Liver (tissue), 9 donors: ENCODE data around the gene AJAP1. TPM values are rescaled to one million over a fixed set of nuclear protein-coding genes. Genes with fewer than 3 reads are reported as not detected.

Source experiments
- DNase-seq: peaks from one replicate; pipeline ENCODE4 v3.0.0-alpha.2; 2017; ENCODE audit warnings: low spot score
- H3K27ac ChIP-seq, 2 donors: one replicate each; pipeline ENCODE4 v1.7.0; 2013; ENCODE audit warnings: inconsistent platforms in 2 of 2, low read length in 2 of 2, control low read depth in 1 of 2, low read depth in 1 of 2, mild to moderate bottlenecking in 1 of 2
- H3K27me3 ChIP-seq, 4 donors: one replicate each; pipeline versions ENCODE4 v1.6.1 to v1.7.0; 2013; ENCODE audit warnings: low read length in 3 of 4, inconsistent platforms in 1 of 4, mild to moderate bottlenecking in 1 of 4, moderate library complexity in 1 of 4; ENCODE audit not compliant: control insufficient read depth in 4 of 4, insufficient read depth in 4 of 4
- H3K36me3 ChIP-seq, 4 donors: one replicate each; pipeline versions ENCODE4 v1.6.1 to v1.7.0; 2013; ENCODE audit warnings: low read length in 3 of 4, mild to moderate bottlenecking in 3 of 4, low read depth in 1 of 4, moderate library complexity in 1 of 4; ENCODE audit not compliant: control insufficient read depth in 4 of 4, insufficient read depth in 3 of 4
- H3K4me1 ChIP-seq, 4 donors: one replicate each; pipeline versions ENCODE4 v1.6.1 to v1.7.0; 2013; ENCODE audit warnings: low read length in 3 of 4, mild to moderate bottlenecking in 3 of 4, moderate library complexity in 1 of 4; ENCODE audit not compliant: control insufficient read depth in 4 of 4, insufficient read depth in 4 of 4
- H3K4me3 ChIP-seq, 3 donors: one replicate each; pipeline versions ENCODE4 v1.6.1 to v1.7.0; 2013; ENCODE audit warnings: low read length in 3 of 3, control low read depth in 1 of 3, low read depth in 1 of 3, mild to moderate bottlenecking in 1 of 3
- H3K9ac ChIP-seq, 2 donors: one replicate each; pipeline ENCODE4 v1.7.0; 2013; ENCODE audit warnings: low read length in 2 of 2, mild to moderate bottlenecking in 2 of 2, moderate library complexity in 2 of 2, control low read depth in 1 of 2, low read depth in 1 of 2
- H3K9me3 ChIP-seq, 4 donors: one replicate each; pipeline versions ENCODE4 v1.6.1 to v1.7.0; 2013; ENCODE audit warnings: low read length in 3 of 4; ENCODE audit not compliant: control insufficient read depth in 4 of 4
- ATF3 ChIP-seq: IDR thresholded peaks from 2 replicates; pipeline ENCODE4 v1.6.1; 2016; ENCODE audit warnings: antibody characterized with exemption
- EGR1 ChIP-seq, 2 donors: IDR thresholded peaks; 2 replicates each; pipeline ENCODE4 v1.6.1; 2016 to 2018; ENCODE audit warnings: antibody characterized with exemption in 2 of 2, low read depth in 2 of 2
- FOXA1 ChIP-seq: IDR thresholded peaks from 2 replicates; pipeline ENCODE4 v1.6.1; 2016; ENCODE audit warnings: antibody characterized with exemption
- GABPA ChIP-seq, 2 donors: IDR thresholded peaks in 1 of 2; conservative IDR thresholded peaks in 1 of 2; 2 replicates each; pipeline ENCODE4 v1.6.1; 2016; ENCODE audit warnings: antibody characterized with exemption in 2 of 2, mild to moderate bottlenecking in 1 of 2, moderate library complexity in 1 of 2
- HNF4A ChIP-seq, 2 donors: conservative IDR thresholded peaks; 2 replicates each; pipeline ENCODE4 v1.6.1; 2016; ENCODE audit warnings: antibody characterized with exemption in 2 of 2, mild to moderate bottlenecking in 2 of 2
- JUND ChIP-seq, 2 donors: IDR thresholded peaks; 2 replicates each; pipeline ENCODE4 v1.6.1; 2016; ENCODE audit warnings: antibody characterized with exemption in 2 of 2
- NR2F2 ChIP-seq: IDR thresholded peaks from 2 replicates; pipeline ENCODE4 v1.6.1; 2016; ENCODE audit warnings: antibody characterized with exemption
- RAD21 ChIP-seq, 2 donors: IDR thresholded peaks; 2 replicates each; pipeline ENCODE4 v1.6.1; 2016; ENCODE audit warnings: antibody characterized with exemption in 2 of 2, mild to moderate bottlenecking in 2 of 2
- RXRA ChIP-seq, 2 donors: IDR thresholded peaks; 2 replicates each; pipeline ENCODE4 v1.6.1; 2017 to 2018; ENCODE audit warnings: antibody characterized with exemption in 2 of 2, mild to moderate bottlenecking in 1 of 2
- SP1 ChIP-seq: IDR thresholded peaks from 2 replicates; pipeline ENCODE4 v1.6.1; 2018; ENCODE audit warnings: antibody characterized with exemption, mild to moderate bottlenecking
- TAF1 ChIP-seq: conservative IDR thresholded peaks from 2 replicates; pipeline ENCODE4 v1.6.1; 2016; ENCODE audit warnings: antibody characterized with exemption, mild to moderate bottlenecking
- YY1 ChIP-seq: IDR thresholded peaks from 2 replicates; pipeline ENCODE4 v1.6.1; 2016; ENCODE audit warnings: antibody characterized with exemption, mild to moderate bottlenecking
- WGBS: extraction: QIAGEN DNeasy Blood & Tissue Kit; methylation state at CpG from one replicate; pipeline ENCODE4 v1.1.7; 2013; 5-methylcytosine and 5-hydroxymethylcytosine counted together
- polyA plus RNA-seq, 2 donors: library from polyadenylated mRNA; stranded (reverse) in 1 of 2; unstranded in 1 of 2; fragments of 200-250 nt in 1 of 2; fragments of >200 nt in 1 of 2; fragmentation: Nextera tagmentation in 1 of 2; extraction: Ambion mirVana in 1 of 2; gene quantifications; one replicate each; pipeline versions ENCODE4 v1.2.1 to v1.2.3, GENCODE V29; 2013 to 2015
- total RNA-seq, 2 donors: library from RNA; depleted of rRNA; stranded (reverse); fragments of >200 nt; gene quantifications; one replicate each; pipeline ENCODE4 v1.2.3, GENCODE V29; 2014
- TF ChIP-seq, protein P1 (sequence below): IDR thresholded peaks from 2 replicates; pipeline ENCODE4 v1.6.1; 2016; ENCODE audit warnings: antibody characterized with exemption, mild to moderate bottlenecking
- TF ChIP-seq, protein P2 (sequence below): fragments of 150-350 bp; IDR thresholded peaks from 2 replicates; pipeline ENCODE4 v1.5.1; 2017; ENCODE audit warnings: improper control_type of control experiment, low read depth, low read length; ENCODE audit not compliant: missing input control
- TF ChIP-seq, protein P3 (sequence below): IDR thresholded peaks from 2 replicates; pipeline ENCODE4 v1.6.1; 2016; ENCODE audit warnings: antibody characterized with exemption
- donor health status: healthy.
- donor health status: healthy.
- donor health status: healthy.
- donor health status: healthy.
- donor health status: healthy.

Gene AJAP1
- total and polyA plus RNA-seq, 4 donors = under 0.01 to 0.21 (median 0.08) TPM; not detected in 1

GRCh38 chr1:4710592-4711415, 56.4 kb downstream of the AJAP1 start:
- H3K27me3 ChIP-seq = peaks cover 0 to 8% (median 3%) of the 10 kb centered on the region in 4 donors
- H3K9ac ChIP-seq = no peak overlapping the region
- no peak for DNase-seq
- H3K36me3 ChIP-seq = no peaks in the 10 kb centered on the region
- no peak for TF ChIP-seq RXRA (IDR thresholded peaks at IDR 0.05)
- TF ChIP-seq, protein P1, sequence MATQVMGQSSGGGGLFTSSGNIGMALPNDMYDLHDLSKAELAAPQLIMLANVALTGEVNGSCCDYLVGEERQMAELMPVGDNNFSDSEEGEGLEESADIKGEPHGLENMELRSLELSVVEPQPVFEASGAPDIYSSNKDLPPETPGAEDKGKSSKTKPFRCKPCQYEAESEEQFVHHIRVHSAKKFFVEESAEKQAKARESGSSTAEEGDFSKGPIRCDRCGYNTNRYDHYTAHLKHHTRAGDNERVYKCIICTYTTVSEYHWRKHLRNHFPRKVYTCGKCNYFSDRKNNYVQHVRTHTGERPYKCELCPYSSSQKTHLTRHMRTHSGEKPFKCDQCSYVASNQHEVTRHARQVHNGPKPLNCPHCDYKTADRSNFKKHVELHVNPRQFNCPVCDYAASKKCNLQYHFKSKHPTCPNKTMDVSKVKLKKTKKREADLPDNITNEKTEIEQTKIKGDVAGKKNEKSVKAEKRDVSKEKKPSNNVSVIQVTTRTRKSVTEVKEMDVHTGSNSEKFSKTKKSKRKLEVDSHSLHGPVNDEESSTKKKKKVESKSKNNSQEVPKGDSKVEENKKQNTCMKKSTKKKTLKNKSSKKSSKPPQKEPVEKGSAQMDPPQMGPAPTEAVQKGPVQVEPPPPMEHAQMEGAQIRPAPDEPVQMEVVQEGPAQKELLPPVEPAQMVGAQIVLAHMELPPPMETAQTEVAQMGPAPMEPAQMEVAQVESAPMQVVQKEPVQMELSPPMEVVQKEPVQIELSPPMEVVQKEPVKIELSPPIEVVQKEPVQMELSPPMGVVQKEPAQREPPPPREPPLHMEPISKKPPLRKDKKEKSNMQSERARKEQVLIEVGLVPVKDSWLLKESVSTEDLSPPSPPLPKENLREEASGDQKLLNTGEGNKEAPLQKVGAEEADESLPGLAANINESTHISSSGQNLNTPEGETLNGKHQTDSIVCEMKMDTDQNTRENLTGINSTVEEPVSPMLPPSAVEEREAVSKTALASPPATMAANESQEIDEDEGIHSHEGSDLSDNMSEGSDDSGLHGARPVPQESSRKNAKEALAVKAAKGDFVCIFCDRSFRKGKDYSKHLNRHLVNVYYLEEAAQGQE = no peak
- TF ChIP-seq HNF4A (conservative IDR thresholded peaks at IDR 0.05) = no peak
- TF ChIP-seq, protein P2, sequence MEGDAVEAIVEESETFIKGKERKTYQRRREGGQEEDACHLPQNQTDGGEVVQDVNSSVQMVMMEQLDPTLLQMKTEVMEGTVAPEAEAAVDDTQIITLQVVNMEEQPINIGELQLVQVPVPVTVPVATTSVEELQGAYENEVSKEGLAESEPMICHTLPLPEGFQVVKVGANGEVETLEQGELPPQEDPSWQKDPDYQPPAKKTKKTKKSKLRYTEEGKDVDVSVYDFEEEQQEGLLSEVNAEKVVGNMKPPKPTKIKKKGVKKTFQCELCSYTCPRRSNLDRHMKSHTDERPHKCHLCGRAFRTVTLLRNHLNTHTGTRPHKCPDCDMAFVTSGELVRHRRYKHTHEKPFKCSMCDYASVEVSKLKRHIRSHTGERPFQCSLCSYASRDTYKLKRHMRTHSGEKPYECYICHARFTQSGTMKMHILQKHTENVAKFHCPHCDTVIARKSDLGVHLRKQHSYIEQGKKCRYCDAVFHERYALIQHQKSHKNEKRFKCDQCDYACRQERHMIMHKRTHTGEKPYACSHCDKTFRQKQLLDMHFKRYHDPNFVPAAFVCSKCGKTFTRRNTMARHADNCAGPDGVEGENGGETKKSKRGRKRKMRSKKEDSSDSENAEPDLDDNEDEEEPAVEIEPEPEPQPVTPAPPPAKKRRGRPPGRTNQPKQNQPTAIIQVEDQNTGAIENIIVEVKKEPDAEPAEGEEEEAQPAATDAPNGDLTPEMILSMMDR = no peak
- TF ChIP-seq FOXA1 = no peak
- no peak for TF ChIP-seq ATF3
- H3K4me1 ChIP-seq = no peaks in the 10 kb centered on the region
- no peak overlapping the region for H3K27ac ChIP-seq
- 24% methylated on average over 39 of the region's 39 CpGs for WGBS
- peaks cover 0 to 3% (median 1%) of the 10 kb centered on the region in 4 donors for H3K9me3 ChIP-seq
- H3K4me3 ChIP-seq = no peak overlapping the region

DNA sequence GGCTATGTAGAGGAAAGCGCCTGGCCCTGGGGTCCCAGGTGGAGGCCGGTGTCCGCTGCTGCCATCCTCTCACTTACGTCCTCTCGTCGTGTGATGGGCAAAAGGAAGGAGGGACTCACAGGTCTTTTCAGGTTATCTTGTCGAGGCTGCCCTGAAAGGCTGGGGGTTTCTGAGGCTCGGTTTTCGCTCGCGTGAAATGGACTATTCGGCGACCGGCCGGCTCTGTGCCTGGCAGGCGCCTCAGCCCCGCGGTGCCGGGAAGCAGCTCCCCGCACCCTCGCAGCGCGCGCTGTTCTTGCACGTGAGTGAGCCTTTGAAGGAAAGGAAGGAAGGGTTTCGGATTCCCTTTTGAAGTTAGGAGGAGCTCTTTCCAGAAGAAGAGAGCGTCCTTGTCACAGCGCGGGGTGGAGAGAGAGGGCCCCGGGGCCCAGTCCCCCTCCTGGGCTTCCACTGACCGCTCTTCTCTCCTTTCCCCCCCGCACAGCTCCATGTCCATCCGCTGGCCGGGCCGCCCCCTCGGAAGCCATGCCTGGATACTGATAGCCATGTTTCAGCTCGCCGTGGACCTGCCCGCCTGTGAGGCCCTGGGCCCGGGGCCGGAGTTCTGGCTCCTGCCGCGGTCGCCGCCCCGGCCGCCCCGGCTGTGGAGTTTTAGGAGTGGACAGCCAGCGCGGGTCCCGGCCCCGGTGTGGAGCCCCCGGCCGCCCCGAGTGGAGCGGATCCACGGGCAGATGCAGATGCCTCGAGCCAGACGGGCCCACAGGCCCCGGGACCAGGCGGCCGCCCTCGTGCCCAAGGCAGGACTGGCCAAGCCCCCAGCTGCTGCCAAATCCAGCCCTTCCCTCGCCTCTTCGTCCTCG, 57.2 kb downstream of the AJAP1 start:
- H3K36me3 ChIP-seq = no peaks in the 10 kb centered on the region
- peaks cover 0 to 8% (median 3%) of the 10 kb centered on the region in 4 donors for H3K27me3 ChIP-seq
- no peak overlapping the region for H3K4me3 ChIP-seq
- H3K4me1 ChIP-seq = no peaks in the 10 kb centered on the region
- H3K9ac ChIP-seq = no peak overlapping the region
- H3K9me3 ChIP-seq = peaks cover 2 to 3% (median 3%) of the 10 kb centered on the region in 4 donors
- H3K27ac ChIP-seq = no peak overlapping the region
- WGBS = 52% methylated on average over 66 of the region's 66 CpGs
- DNase-seq = no peak
- TF ChIP-seq, protein P1 = no peak
- TF ChIP-seq, protein P3, sequence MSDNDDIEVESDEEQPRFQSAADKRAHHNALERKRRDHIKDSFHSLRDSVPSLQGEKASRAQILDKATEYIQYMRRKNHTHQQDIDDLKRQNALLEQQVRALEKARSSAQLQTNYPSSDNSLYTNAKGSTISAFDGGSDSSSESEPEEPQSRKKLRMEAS = no peak
- TF ChIP-seq YY1 = no peak
- no peak for TF ChIP-seq NR2F2
- TF ChIP-seq RAD21 (IDR thresholded peaks at IDR 0.05) = no peak
- no peak for TF ChIP-seq ATF3
- TF ChIP-seq GABPA (IDR thresholded peaks at IDR 0.05 in 1 of 2, conservative IDR thresholded peaks at IDR 0.05 in 1 of 2) = no peak
- no peak for TF ChIP-seq EGR1 (IDR thresholded peaks at IDR 0.05; ENCODE audit: low read depth in 2 of 2)
- TF ChIP-seq HNF4A (conservative IDR thresholded peaks at IDR 0.05) = no peak
- no peak for TF ChIP-seq RXRA (IDR thresholded peaks at IDR 0.05)
- TF ChIP-seq, protein P2 = no peak
- no peak for TF ChIP-seq TAF1
- no peak for TF ChIP-seq SP1
- no peak for TF ChIP-seq JUND (IDR thresholded peaks at IDR 0.05)
